Measurements from ENCODE around the gene NAV2. TPM values are rescaled to one million over a fixed set of nuclear protein-coding genes. Genes with fewer than 3 reads are reported as not detected.

Gene NAV2
- total RNA-seq, 1 experiment from 2014 or later: 46.3 TPM

DNA sequence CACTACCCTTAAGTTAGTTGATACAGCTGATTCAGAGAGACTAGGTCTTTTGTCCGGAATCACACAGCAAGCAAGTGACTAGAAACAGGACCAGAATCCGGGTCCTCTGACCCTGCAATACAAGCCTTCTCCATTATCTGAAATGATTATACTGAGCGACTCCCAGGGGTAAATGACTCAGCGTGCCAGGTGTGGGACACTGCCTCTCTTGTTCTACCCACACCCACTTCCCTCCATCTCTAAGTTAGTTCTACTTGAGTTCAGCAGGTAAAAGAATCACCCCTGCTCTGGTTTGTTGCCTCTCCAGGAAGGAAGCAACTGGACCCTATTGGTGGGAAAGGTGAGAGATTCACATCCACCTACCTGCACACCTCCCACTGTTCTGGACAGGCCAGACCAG, 290.7 kb downstream of the NAV2 start:
- no peak overlapping the region for H4K5ac ChIP-seq (ENCODE audit: insufficient read length, low read depth, low read length)
- Mint-ChIP-seq H3K4me1 (peaks cover 51 to 58% of the 10 kb centered on the region in 2 experiments), H3K9me3 (no peaks in the 10 kb centered on the region; a peak in 1 of 5 replicates), H3K4me3 (no peak overlapping the region), H3K36me3 (ENCODE audit: insufficient read depth in 1 of 3, low read depth in 3 of 3) (peaks cover 0 to 14% (median 5%) of the 10 kb centered on the region in 3 experiments; a peak in 5 of 7 replicates), H3K27ac (no peak overlapping the region), H3K27me3 (ENCODE audit: low read depth) (peaks cover 68% of the 10 kb centered on the region)
- H3K79me2 ChIP-seq (ENCODE audit: insufficient read depth, low read length): no peaks in the 10 kb centered on the region
- H4K91ac ChIP-seq (ENCODE audit: insufficient read length, low read depth, low read length): no peak overlapping the region
- H3K79me1 ChIP-seq (ENCODE audit: insufficient read depth, low read depth, low read length, poor library complexity, severe bottlenecking): no peaks in the 10 kb centered on the region
- no peak overlapping the region for H3K14ac ChIP-seq (ENCODE audit: insufficient read depth, low read length)
- no peaks in the 10 kb centered on the region for H3K23me2 ChIP-seq (ENCODE audit: insufficient read length, low read depth, low read length, poor library complexity, severe bottlenecking)
- no peaks in the 10 kb centered on the region for H4K20me1 ChIP-seq (ENCODE audit: control insufficient read depth, insufficient read depth, insufficient read length)
- H2AFZ ChIP-seq (ENCODE audit: low read length): no peak overlapping the region
- H2BK5ac ChIP-seq (ENCODE audit: insufficient read length, low read length): no peak overlapping the region
- no peak overlapping the region for H3K9ac ChIP-seq (ENCODE audit: extremely low read depth, insufficient read length, low read length)
- no peak overlapping the region for H4K8ac ChIP-seq (replicated peaks; ENCODE audit: insufficient read length, low read depth, low read length)
- no peak overlapping the region for H2BK12ac ChIP-seq (ENCODE audit: insufficient read length, low read depth, low read length)
- peaks cover 15% of the 10 kb centered on the region for H3K4me1 ChIP-seq (ENCODE audit: insufficient read depth, low read length)
- no peak overlapping the region for H3T11ph ChIP-seq (ENCODE audit: low read length)
- H3K4ac ChIP-seq (ENCODE audit: low read depth, low read length): no peak overlapping the region
- no peak overlapping the region for H2AK5ac ChIP-seq (ENCODE audit: insufficient read length, low read length)
- H2BK20ac ChIP-seq (ENCODE audit: low read depth, low read length, poor library complexity, severe bottlenecking): no peak overlapping the region
- no peak overlapping the region for H2BK15ac ChIP-seq (ENCODE audit: low read depth, low read length)
- H3K23ac ChIP-seq (ENCODE audit: insufficient read length, low read depth, low read length): no peak overlapping the region
- TF ChIP-seq, protein P1, sequence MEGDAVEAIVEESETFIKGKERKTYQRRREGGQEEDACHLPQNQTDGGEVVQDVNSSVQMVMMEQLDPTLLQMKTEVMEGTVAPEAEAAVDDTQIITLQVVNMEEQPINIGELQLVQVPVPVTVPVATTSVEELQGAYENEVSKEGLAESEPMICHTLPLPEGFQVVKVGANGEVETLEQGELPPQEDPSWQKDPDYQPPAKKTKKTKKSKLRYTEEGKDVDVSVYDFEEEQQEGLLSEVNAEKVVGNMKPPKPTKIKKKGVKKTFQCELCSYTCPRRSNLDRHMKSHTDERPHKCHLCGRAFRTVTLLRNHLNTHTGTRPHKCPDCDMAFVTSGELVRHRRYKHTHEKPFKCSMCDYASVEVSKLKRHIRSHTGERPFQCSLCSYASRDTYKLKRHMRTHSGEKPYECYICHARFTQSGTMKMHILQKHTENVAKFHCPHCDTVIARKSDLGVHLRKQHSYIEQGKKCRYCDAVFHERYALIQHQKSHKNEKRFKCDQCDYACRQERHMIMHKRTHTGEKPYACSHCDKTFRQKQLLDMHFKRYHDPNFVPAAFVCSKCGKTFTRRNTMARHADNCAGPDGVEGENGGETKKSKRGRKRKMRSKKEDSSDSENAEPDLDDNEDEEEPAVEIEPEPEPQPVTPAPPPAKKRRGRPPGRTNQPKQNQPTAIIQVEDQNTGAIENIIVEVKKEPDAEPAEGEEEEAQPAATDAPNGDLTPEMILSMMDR (conservative IDR thresholded peaks at IDR 0.05): no peak
- no peak overlapping the region for H3K56ac ChIP-seq (ENCODE audit: insufficient read length, low read depth, low read length)
- no CpG with 5 or more reads among the region's 4 CpGs for WGBS (ENCODE audit: extremely low coverage, insufficient read length, low lambda C conversion rate)
- H3K27me3 ChIP-seq (ENCODE audit: insufficient read depth, low read length): no peaks in the 10 kb centered on the region; the same call in 1 of the 2 replicates
- no peak overlapping the region for H3K18ac ChIP-seq (ENCODE audit: insufficient read length, low read depth, low read length)
- H2BK120ac ChIP-seq (ENCODE audit: low read depth, low read length, poor library complexity, severe bottlenecking): no peak overlapping the region
- H3K4me2 ChIP-seq (ENCODE audit: insufficient read depth, insufficient read length, low read length): no peak overlapping the region
- no peaks in the 10 kb centered on the region for H3K9me3 ChIP-seq (ENCODE audit: control insufficient read depth, low read depth, low read length)
- no peak for DNase-seq
- H3K27ac ChIP-seq (ENCODE audit: insufficient read length, low read depth, low read length): no peak overlapping the region
